Ascending aorta (tissue), 2 donors: Measurements from ENCODE around the gene PES1. TPM values are rescaled to one million over a fixed set of nuclear protein-coding genes. Genes with fewer than 3 reads are reported as not detected.
A peak's percentile ranks its signal among the peaks of the same experiment; 100 is the strongest.

Experiments used
- DNase-seq, 2 donors: peaks; one replicate each; pipeline ENCODE4 v3.0.0-alpha.2; 2019; ENCODE audit warnings: low spot score in 2 of 2
- H3K27ac ChIP-seq, 2 donors: fragments of 200-600 bp; sonication (generic); one replicate each; pipeline ENCODE4 v1.5.1; 2016 to 2017; ENCODE audit warnings: mild to moderate bottlenecking in 1 of 2
- H3K27me3 ChIP-seq: fragments of 200-600 bp; sonication (generic); one replicate; pipeline ENCODE4 v1.5.1; 2017
- H3K36me3 ChIP-seq, 2 donors: fragments of 200-600 bp; sonication (generic); one replicate each; pipeline ENCODE4 v1.5.1; 2016
- H3K4me1 ChIP-seq, 2 donors: fragments of 200-600 bp; sonication (generic); one replicate each; pipeline ENCODE4 v1.5.1; 2016 to 2017; ENCODE audit warnings: mild to moderate bottlenecking in 1 of 2
- H3K4me3 ChIP-seq, 2 donors: fragments of 200-600 bp; sonication (generic); one replicate each; pipeline ENCODE4 v1.5.1; 2016 to 2017; ENCODE audit warnings: mild to moderate bottlenecking in 1 of 2
- H3K9me3 ChIP-seq, 2 donors: fragments of 200-600 bp; sonication (generic); one replicate each; pipeline ENCODE4 v1.5.1; 2016
- CTCF ChIP-seq, 3 experiments: fragments of 200-600 bp in 2 of 3; fragments of 450-650 bp in 1 of 3; sonication (generic) in 2 of 3; IDR thresholded peaks; one replicate each; pipeline ENCODE4 v1.5.1; 2016 to 2019; ENCODE audit warnings: antibody characterized with exemption in 3 of 3, mild to moderate bottlenecking in 1 of 3, moderate library complexity in 1 of 3
- intact Hi-C: fragments of 100-400 bp; cut with DNase I; formaldehyde crosslinking; loops from one replicate; pipeline ENCODE4 v1.15.1; 2023
- total RNA-seq: library from RNA; depleted of rRNA; stranded (reverse); fragments of >200 nt; gene quantifications from one replicate; pipeline ENCODE4 v1.1.0, GENCODE V29; 2016

The PES1 gene
- total RNA-seq, 1 donor from 2014 or later = 24.7 TPM

GRCh38 chr22:30591191-30591587 is 521 bp downstream of the PES1 start:
- no peak for TF ChIP-seq CTCF (IDR thresholded peaks at IDR 0.05)
- intact Hi-C loops = loop anchor here (1.0 to 5.0 kb wide), 3 partner anchors 14 to 168 kb away; partner anchors contain the start of gene DUSP18

GRCh38 chr22:30586414-30586813 is 5.3 kb downstream of the PES1 start:
- H3K4me3 ChIP-seq = no peak overlapping the region
- H3K27me3 ChIP-seq = no peaks in the 10 kb centered on the region
- H3K4me1 ChIP-seq = peaks cover 6 to 13% of the 10 kb centered on the region in 2 donors
- no peak overlapping the region for H3K27ac ChIP-seq
- no peaks in the 10 kb centered on the region for H3K9me3 ChIP-seq
- no peak for DNase-seq
- intact Hi-C loops = no loop called here
- H3K36me3 ChIP-seq = peaks cover 77 to 78% of the 10 kb centered on the region in 2 donors
- TF ChIP-seq CTCF (IDR thresholded peaks at IDR 0.05) = no peak

More at GRCh38 chr22:30591191-30591587, 521 bp downstream of the PES1 start:
- peaks cover 6 to 15% of the 10 kb centered on the region in 2 donors for H3K4me1 ChIP-seq
- H3K4me3 ChIP-seq = peak overlapping the region; percentile 59 to 85
- no peaks in the 10 kb centered on the region for H3K27me3 ChIP-seq
- peak overlapping the region; percentile 73 to 81 for H3K27ac ChIP-seq
- no peaks in the 10 kb centered on the region for H3K9me3 ChIP-seq
- H3K36me3 ChIP-seq = peaks cover 29 to 31% of the 10 kb centered on the region in 2 donors
- no peak for DNase-seq

GRCh38 chr22:30584441-30584840 is 7.3 kb downstream of the PES1 start:
- Histone ChIP-seq H3K4me3 (no peak overlapping the region), H3K4me1 (no peaks in the 10 kb centered on the region), H3K27me3 (no peaks in the 10 kb centered on the region), H3K36me3 (peaks cover 97% of the 10 kb centered on the region in 2 donors), H3K9me3 (no peaks in the 10 kb centered on the region), H3K27ac (no peak overlapping the region)
- no peak for DNase-seq
- no peak for TF ChIP-seq CTCF (IDR thresholded peaks at IDR 0.05)
- intact Hi-C loops = no loop called here

GRCh38 chr22:30582788-30583545 is 8.7 kb downstream of the PES1 start:
- TF ChIP-seq CTCF (IDR thresholded peaks at IDR 0.05) = no peak
- no peak overlapping the region for H3K4me3 ChIP-seq
- H3K36me3 ChIP-seq = peaks cover 99 to 100% of the 10 kb centered on the region in 2 donors
- no peak overlapping the region for H3K27ac ChIP-seq
- H3K9me3 ChIP-seq = no peaks in the 10 kb centered on the region
- no peaks in the 10 kb centered on the region for H3K27me3 ChIP-seq
- no peak for DNase-seq
- intact Hi-C loops = no loop called here
- H3K4me1 ChIP-seq = no peaks in the 10 kb centered on the region

- Histone ChIP-seq H3K4me3 (no peak overlapping the region), H3K27me3 (no peaks in the 10 kb centered on the region), H3K9me3 (no peaks in the 10 kb centered on the region), H3K27ac (no peak overlapping the region), H3K4me1 (no peaks in the 10 kb centered on the region), H3K36me3 (peaks cover 99 to 100% of the 10 kb centered on the region in 2 donors)
- no peak for DNase-seq
- no peak for TF ChIP-seq CTCF (IDR thresholded peaks at IDR 0.05)
- intact Hi-C loops = no loop called here
These were observed 9.7 kb downstream of the PES1 start for GRCh38 chr22:30582051-30582450.
